ENCODE results near the gene KREMEN1.

KREMEN1 gene

GRCh38 chr22:29195118-29195963 is 122.5 kb downstream of the KREMEN1 start:
- DNase-seq = no peak

DNA sequence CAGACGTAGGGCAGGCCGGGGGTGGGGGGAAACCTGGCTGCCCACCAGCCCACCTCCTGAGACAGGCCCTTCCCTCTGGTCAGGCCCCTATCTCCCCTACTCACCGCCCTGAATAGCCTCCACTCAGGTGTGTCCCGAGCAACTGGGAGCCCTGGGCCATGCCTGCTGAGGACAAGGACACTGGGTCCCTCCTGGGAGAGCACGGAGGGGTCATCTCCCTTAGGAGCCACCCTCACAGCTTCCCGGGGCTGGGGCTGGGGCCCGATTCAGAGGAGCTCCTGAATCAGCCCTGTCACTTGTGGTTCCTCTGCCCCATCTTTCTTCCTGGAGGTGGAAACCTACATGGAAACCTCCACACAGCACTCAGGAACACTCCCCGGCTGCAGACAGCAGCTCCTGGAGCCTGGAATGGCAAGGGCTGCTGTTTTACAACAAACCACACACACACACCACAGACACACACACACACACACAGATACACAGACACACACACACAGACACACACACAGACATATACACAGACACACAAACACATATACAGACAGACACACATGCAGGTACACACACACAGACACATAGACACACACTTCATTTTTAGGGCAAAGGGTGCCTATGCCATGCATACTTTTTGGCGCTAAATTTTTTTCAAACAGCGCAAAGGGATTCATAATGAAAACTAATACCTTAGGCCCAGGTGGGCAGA is 123.3 kb downstream of the KREMEN1 start:
- no peak for DNase-seq

GRCh38 chr22:29197096-29197495 is 124.3 kb downstream of the KREMEN1 start:
- DNase-seq = no peak

DNA sequence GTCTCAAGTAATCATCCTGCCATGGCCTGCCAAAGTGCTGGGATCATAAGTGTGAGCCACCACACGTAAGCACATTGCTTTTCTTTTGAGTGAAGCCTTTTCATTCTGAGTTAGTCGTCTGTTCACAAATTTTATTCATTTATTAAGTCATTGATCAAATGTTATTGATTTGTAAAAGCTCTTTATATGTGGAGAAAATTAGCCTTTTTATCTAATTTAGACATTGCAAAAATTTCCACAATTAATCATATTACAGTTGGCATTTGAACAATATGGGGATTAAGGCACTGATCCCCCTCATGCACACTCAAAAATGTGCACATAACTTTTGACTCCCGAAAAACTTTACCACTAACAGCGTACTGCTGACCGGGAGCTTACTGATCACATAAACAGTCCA is 125.4 kb downstream of the KREMEN1 start:
- no peak for DNase-seq

DNA sequence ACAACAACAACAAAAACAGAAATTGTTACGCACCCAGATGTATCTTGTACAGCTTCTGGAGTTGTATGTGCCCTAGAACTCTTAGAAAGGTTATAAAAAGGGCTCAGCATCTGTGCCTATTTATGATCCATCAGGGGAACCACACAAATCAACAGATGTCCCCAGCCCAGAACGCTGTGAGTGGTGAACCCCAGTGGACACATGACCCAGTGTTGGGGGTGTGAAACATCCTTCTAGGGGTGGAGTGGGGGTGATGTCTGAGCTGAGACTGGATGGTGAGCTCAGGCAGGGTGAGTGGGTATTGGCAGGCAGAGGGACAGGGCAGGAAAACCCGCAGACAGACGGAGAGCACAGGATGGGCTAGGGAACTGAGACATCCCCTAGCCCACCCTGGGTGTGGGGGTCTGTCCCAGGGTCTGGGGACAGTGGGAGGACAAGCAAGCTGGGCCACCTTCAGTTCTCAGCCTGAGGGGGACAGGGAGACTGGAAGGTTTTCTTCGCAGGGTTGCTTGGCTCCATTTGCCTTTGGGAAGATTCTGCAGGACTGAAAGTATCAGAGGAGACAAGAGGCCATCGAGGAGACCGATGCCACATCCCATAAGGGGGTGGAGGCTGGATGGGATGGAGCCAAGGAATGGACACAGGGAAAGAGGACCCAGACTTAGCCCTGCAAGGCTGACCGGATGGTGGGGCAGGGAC is 127.0 kb downstream of the KREMEN1 start:
- DNase-seq = no peak

GRCh38 chr22:29200901-29201300 is 128.1 kb downstream of the KREMEN1 start:
- DNase-seq = no peak

DNA sequence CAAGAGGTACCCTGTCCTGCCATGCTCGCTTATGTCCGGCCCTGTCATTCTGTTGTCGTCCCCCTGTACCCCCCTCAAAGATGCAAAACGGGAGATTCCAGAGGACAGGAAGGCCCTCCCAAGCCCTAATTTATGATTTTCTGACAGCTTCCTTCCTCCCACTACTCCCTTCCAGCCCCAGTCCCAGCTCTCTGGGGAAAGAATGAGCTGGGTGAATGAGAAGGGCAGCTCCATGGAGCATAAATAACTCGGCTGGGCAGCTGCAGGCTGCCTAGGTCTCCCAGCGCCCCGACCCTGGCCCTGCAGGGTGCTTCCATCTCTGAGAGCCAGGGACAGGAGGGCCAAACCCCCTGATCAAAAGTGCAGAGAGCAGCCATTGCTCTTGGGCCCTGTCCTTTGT is 128.9 kb downstream of the KREMEN1 start:
- DNase-seq = no peak

- peak; percentile 71 for DNase-seq
Measured at GRCh38 chr22:29202212-29203192, 129.7 kb downstream of the KREMEN1 start.

- DNase-seq = peak; percentile 6
Measured at GRCh38 chr22:29203488-29204454, 130.9 kb downstream of the KREMEN1 start.

- no peak for DNase-seq
Measured at GRCh38 chr22:29204455-29205183, 131.8 kb downstream of the KREMEN1 start.

DNA sequence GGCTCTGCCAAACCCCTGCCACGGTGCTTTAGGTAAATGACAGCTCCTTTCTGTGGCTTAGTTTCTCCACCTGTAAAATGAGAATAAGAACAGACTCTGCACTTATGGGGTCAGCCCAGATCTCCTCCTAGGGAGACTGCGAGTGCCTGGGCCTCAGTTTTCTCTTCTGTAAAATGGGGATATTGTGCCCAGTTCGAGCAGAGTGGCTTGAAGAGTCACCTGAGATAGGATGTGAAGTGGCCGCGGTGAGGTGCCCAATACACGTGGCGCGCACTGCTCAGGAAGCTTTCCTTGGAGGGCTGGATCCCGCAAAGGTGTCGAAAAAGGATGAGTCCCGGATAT is 132.4 kb downstream of the KREMEN1 start:
- DNase-seq = no peak

DNA sequence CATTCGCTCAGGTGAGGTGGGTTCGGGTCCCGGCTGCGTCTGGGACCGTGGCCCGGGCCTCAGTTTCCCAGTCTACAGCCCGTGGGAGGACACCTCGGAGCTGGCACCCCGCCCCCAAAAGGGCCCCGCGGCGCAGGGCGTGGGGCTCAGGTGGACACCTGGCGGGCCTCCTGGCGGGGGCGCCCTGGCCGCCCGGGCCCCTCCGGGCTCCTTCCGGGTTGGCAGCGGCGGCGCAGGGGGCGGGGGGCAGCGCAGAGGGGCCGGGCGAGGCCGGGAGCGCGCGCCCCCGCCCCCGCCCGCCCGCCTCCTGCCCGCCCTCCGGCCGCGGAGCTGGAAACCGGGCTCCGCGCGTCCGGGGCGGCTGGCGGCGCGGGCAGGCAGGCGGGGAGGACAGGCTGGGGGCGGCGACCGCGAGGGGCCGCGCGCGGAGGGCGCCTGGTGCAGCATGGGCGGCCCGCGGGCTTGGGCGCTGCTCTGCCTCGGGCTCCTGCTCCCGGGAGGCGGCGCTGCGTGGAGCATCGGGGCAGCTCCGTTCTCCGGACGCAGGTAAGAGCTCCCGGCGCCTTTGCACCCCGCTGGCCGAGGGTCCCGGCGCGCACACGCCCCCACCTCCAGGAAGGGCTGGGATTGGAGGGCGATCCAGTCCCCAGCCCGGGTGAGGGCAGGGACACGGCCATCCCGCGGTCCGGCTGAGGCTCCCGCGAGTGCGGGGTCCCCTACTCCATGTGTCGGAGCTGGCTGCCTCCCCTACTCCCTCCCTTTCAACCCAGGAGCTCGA is 132.9 kb downstream of the KREMEN1 start, which contains the start of gene EMID1:
Gene EMID1 (plus strand): TSS at position 303 of the 778 bp plus-strand sequence. CDS start 143 bp downstream, at position 446.
- peak; percentile 48 for DNase-seq

DNA sequence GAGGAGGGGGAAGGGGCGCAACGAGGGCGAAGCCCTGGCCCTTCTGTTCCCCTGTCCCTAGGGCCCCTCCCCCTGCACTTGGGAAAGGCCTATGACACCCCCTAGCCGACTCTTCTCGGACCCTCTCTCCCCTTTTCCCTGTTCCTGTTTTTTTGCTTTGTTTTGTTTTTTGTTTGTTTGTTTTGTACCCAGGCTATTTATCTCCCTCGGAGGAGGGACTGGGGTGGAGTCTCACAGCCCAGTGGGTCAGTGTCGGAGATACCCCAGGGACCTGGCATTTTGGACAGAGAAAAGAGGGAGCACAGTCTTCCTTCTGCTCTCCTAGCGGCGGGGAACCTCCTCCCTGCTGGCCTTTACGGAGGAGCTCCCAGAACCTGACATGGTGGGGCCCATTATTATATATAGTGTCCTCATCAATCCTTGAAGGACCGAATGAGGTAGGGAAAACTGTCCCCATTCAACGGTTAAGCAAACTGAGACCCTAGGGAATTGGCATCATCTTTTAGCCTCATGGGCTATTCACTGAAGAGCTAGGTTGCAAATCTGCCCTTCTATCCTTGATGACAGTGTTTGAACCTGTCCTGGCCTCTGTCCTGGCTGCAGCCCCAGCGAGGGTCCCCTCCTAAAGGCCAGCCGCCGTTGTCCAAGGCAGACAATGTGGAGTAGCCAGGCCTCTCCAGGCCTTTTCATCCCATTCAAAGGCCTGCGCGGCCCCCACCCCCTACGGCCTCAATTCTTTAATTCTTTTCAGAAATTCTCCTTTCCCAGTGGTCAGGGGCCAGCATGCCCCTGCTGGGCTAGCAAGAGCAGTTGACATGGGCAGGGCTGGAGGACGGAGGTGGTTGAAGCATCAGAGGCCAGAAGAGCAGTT is 133.8 kb downstream of the KREMEN1 start:
- DNase-seq = no peak

DNA sequence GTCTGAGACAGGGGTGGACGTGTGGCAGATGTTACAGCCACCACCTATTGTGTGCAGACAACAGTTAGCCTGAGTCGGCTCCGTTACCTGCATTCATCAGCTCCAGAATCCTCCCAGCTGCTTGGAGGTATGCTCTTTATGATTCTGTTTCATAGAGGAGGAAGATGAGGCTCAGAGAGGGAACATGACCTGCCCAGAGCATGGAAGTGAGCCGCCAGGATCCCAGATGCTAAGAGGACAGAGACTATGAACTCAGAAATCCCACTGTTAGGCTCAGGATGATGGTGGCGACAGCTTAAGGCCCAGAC is 134.4 kb downstream of the KREMEN1 start:
- peak; percentile 14 for DNase-seq

DNA sequence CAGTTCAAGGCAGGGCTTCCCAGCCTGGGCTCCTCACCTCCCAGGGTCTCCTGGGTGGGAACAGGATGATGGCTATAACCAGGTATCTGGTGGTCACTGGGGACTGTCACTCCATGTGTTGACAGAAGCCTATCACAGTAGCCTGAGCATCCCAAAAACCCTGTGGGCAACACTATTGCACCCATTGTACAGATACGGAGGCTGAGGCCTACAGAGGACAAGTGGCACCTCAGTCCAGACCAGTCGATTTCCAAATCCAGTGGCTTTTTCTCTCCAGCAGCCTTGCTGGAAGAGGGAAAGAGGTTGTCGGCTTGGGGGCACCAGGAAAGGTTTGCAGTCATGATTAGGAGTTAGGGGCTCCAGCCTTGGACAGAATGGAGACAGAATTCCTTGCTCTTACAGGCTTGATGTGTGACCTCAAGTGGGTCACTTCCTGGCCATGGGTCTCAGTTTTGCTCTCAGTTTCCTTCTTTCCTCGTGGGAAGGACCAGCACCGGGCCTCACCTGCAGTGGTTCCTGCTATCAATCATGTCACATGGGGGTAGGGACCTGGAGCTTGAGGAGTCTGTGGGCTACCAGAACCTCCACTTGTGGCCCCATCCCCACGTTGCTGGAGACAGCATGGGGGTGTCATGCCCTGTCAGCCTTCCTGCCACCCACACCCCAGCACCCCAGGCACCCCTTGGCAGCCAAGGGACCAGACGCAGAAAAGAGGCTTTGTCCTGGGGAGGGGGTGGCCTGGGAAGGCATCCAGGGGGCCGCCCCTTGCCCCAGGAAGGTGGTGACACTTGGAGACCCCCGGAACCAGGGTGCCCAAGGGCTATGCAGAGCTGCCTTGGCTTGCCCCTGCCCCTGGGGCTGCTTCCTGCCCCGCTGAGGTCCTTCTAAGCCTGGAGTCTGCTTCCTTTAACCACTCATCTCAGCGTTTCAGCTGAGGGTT is 135.0 kb downstream of the KREMEN1 start:
- DNase-seq = no peak

DNA sequence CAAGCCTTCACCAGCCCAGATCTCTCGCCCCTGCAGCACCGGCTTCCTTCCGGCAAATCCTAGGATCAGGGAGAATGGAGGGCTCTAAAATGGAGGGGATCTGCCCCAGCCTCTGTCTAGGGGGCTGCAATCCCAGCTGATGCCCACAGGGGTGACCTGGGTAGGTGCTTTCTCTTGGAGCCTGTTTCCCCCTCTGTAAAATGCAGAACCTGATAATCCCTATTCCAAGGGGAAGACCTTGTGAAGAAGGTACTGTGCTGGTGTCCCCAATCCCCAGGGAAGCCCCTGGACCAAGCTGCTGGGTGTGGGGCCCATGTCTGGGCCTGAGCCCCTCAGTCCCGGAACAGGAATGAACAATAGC is 135.6 kb downstream of the KREMEN1 start:
- no peak for DNase-seq

DNA sequence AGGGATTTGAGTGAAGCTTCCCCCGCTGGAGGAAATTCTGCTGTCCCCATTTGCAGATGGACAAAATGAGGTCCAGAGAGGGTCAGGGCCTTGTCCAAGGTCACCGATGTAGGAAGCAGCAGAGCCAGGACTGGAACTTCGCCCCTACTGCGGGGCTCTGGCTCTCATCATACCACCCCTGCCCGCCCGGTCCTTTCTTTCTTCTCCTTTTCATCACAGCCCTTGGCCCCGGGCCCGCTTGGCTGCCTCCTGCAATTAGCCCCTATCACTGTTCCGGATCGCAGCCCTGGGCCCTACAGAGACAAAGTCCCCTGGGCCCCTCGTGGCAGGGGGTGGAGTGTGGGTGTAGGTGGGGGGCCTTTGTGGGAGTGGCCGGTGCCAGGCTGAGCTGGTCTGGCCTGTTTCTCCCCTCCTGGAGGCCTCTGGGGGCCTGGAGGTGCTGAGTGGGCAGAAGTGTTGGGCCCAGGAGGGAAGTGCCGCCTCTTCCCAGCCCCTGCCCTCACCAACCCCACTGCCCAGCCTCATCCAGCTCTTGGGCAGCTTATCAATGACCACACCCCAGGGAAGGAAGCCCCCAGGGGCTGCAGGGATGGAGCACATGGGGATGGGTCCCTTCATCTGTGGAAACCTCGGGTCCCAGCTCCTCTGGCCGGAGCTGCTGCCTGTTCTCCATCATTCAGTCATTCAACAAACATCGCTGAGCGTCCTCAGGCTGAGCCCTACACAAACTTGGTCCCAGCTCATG is 136.2 kb downstream of the KREMEN1 start:
- DNase-seq = no peak

Measured in NCI-H146 (cell line).